ENCODE measurements around the gene VRK3. TPM values are rescaled to one million over a fixed set of nuclear protein-coding genes. Genes with fewer than 3 reads are reported as not detected.
A peak's percentile ranks its signal among the peaks of the same experiment; 100 is the strongest.

VRK3 gene
- total RNA-seq, 1 experiment from 2014 or later = 33.4 TPM

DNA sequence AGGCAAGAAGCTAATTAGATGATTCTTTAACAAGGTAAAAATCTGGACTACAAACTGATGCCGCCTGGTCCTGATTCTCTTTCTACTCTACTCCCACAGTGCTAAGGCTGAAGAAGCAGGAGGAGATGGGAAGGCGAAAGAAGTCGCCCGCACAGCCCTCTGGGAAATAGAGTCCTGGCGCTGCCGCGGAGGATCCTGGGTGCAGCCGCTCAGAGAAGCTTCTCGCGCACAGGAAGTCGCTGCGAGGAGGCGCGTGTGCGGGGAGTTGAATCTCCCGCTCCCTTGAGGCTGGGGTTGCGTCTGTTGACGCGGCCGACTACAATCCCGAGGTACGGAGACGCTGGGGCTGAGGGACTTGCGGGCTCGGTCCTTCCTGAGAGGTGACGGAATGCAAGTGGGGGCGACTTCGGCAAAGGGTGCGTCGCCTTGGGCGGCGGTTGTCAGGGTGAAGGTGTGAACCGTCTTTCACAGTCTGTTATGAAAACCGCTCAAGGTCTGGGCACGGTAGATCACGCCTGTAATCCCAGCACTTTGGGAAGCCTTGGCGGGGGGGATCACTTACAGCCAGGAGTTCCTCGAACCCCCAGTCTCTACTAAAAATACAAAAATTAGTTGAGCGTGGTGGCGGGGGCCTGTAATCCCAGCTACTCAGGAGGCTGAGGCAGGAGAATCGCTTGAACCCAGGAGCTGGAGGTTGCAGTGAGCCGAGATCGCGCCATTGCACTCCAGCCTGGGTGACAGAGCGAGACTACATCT, 800 bp upstream of the VRK3 start, which contains the start of gene ZNF473 (continued):
- no peak for TF ChIP-seq ZNF396 (CRISPR knock-in tag; IDR thresholded peaks at IDR 0.05; ENCODE audit: borderline replicate concordance)
- 0 out of 2 replicates have a peak, but pooled peaks have one; percentile 60 for TF ChIP-seq ZNF219 (CRISPR knock-in tag; IDR thresholded peaks at IDR 0.05; ENCODE audit: borderline replicate concordance)
- peak; percentile 74; the same call in 1 of the 2 replicates for TF ChIP-seq RELA (CRISPR knock-in tag; IDR thresholded peaks at IDR 0.05; ENCODE audit: borderline replicate concordance)
- TF ChIP-seq, protein P1, sequence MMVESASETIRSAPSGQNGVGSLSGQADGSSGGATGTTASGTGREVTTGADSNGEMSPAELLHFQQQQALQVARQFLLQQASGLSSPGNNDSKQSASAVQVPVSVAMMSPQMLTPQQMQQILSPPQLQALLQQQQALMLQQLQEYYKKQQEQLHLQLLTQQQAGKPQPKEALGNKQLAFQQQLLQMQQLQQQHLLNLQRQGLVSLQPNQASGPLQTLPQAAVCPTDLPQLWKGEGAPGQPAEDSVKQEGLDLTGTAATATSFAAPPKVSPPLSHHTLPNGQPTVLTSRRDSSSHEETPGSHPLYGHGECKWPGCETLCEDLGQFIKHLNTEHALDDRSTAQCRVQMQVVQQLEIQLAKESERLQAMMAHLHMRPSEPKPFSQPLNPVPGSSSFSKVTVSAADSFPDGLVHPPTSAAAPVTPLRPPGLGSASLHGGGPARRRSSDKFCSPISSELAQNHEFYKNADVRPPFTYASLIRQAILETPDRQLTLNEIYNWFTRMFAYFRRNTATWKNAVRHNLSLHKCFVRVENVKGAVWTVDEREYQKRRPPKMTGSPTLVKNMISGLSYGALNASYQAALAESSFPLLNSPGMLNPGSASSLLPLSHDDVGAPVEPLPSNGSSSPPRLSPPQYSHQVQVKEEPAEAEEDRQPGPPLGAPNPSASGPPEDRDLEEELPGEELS (CRISPR knock-in tag; IDR thresholded peaks at IDR 0.05) = peak; percentile 98
- TF ChIP-seq FOXK1 (CRISPR knock-in tag; IDR thresholded peaks at IDR 0.05) = peak; percentile 89; the same call in 1 of the 2 replicates
- TF ChIP-seq TEAD1 (CRISPR knock-in tag; IDR thresholded peaks at IDR 0.05) = peak; percentile 98
- peak; percentile 91; the same call in 1 of the 2 replicates for TF ChIP-seq ELF4 (CRISPR knock-in tag; IDR thresholded peaks at IDR 0.05; ENCODE audit: low read depth)
- TF ChIP-seq ESRRA (CRISPR knock-in tag; IDR thresholded peaks at IDR 0.05; ENCODE audit: borderline replicate concordance) = 0 out of 2 replicates have a peak, but pooled peaks have one; percentile 72
- TF ChIP-seq, protein P2, sequence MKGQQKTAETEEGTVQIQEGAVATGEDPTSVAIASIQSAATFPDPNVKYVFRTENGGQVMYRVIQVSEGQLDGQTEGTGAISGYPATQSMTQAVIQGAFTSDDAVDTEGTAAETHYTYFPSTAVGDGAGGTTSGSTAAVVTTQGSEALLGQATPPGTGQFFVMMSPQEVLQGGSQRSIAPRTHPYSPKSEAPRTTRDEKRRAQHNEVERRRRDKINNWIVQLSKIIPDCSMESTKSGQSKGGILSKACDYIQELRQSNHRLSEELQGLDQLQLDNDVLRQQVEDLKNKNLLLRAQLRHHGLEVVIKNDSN (CRISPR knock-in tag; IDR thresholded peaks at IDR 0.05) = no peak; the same call in 1 of the 2 replicates
- TF ChIP-seq, protein P3, sequence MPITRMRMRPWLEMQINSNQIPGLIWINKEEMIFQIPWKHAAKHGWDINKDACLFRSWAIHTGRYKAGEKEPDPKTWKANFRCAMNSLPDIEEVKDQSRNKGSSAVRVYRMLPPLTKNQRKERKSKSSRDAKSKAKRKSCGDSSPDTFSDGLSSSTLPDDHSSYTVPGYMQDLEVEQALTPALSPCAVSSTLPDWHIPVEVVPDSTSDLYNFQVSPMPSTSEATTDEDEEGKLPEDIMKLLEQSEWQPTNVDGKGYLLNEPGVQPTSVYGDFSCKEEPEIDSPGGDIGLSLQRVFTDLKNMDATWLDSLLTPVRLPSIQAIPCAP (CRISPR knock-in tag; IDR thresholded peaks at IDR 0.05) = peak; percentile 96
- TF ChIP-seq IRF2 (CRISPR knock-in tag; IDR thresholded peaks at IDR 0.05; ENCODE audit: borderline replicate concordance, low read depth) = 0 out of 2 replicates have a peak, but pooled peaks have one; percentile 67
- TF ChIP-seq, protein P4, sequence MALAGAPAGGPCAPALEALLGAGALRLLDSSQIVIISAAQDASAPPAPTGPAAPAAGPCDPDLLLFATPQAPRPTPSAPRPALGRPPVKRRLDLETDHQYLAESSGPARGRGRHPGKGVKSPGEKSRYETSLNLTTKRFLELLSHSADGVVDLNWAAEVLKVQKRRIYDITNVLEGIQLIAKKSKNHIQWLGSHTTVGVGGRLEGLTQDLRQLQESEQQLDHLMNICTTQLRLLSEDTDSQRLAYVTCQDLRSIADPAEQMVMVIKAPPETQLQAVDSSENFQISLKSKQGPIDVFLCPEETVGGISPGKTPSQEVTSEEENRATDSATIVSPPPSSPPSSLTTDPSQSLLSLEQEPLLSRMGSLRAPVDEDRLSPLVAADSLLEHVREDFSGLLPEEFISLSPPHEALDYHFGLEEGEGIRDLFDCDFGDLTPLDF (CRISPR knock-in tag; IDR thresholded peaks at IDR 0.05) = peak; percentile 92
- TF ChIP-seq, protein P5, sequence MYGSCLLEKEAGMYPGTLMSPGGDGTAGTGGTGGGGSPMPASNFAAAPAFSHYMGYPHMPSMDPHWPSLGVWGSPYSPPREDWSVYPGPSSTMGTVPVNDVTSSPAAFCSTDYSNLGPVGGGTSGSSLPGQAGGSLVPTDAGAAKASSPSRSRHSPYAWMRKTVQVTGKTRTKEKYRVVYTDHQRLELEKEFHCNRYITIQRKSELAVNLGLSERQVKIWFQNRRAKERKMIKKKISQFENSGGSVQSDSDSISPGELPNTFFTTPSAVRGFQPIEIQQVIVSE (CRISPR knock-in tag; IDR thresholded peaks at IDR 0.05; ENCODE audit: borderline replicate concordance) = no peak
- TF ChIP-seq, protein P6, sequence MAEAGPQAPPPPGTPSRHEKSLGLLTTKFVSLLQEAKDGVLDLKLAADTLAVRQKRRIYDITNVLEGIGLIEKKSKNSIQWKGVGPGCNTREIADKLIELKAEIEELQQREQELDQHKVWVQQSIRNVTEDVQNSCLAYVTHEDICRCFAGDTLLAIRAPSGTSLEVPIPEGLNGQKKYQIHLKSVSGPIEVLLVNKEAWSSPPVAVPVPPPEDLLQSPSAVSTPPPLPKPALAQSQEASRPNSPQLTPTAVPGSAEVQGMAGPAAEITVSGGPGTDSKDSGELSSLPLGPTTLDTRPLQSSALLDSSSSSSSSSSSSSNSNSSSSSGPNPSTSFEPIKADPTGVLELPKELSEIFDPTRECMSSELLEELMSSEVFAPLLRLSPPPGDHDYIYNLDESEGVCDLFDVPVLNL (CRISPR knock-in tag; IDR thresholded peaks at IDR 0.05; ENCODE audit: borderline replicate concordance, low read depth) = peak; percentile 93
- peak; percentile 96 for TF ChIP-seq SMAD3 (CRISPR knock-in tag; IDR thresholded peaks at IDR 0.05; ENCODE audit: borderline replicate concordance)
- TF ChIP-seq TCF7 (CRISPR knock-in tag; IDR thresholded peaks at IDR 0.05; ENCODE audit: low read depth) = 0 out of 2 replicates have a peak, but pooled peaks have one; percentile 75
- peak; percentile 70; the same call in 1 of the 2 replicates for TF ChIP-seq SP1 (CRISPR knock-in tag; conservative IDR thresholded peaks at IDR 0.05)
- no peak for TF ChIP-seq PRRX2 (CRISPR knock-in tag; IDR thresholded peaks at IDR 0.05)
- TF ChIP-seq EMX1 (CRISPR knock-in tag; IDR thresholded peaks at IDR 0.05) = no peak
- TF ChIP-seq, protein P7, sequence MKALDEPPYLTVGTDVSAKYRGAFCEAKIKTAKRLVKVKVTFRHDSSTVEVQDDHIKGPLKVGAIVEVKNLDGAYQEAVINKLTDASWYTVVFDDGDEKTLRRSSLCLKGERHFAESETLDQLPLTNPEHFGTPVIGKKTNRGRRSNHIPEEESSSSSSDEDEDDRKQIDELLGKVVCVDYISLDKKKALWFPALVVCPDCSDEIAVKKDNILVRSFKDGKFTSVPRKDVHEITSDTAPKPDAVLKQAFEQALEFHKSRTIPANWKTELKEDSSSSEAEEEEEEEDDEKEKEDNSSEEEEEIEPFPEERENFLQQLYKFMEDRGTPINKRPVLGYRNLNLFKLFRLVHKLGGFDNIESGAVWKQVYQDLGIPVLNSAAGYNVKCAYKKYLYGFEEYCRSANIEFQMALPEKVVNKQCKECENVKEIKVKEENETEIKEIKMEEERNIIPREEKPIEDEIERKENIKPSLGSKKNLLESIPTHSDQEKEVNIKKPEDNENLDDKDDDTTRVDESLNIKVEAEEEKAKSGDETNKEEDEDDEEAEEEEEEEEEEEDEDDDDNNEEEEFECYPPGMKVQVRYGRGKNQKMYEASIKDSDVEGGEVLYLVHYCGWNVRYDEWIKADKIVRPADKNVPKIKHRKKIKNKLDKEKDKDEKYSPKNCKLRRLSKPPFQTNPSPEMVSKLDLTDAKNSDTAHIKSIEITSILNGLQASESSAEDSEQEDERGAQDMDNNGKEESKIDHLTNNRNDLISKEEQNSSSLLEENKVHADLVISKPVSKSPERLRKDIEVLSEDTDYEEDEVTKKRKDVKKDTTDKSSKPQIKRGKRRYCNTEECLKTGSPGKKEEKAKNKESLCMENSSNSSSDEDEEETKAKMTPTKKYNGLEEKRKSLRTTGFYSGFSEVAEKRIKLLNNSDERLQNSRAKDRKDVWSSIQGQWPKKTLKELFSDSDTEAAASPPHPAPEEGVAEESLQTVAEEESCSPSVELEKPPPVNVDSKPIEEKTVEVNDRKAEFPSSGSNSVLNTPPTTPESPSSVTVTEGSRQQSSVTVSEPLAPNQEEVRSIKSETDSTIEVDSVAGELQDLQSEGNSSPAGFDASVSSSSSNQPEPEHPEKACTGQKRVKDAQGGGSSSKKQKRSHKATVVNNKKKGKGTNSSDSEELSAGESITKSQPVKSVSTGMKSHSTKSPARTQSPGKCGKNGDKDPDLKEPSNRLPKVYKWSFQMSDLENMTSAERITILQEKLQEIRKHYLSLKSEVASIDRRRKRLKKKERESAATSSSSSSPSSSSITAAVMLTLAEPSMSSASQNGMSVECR (CRISPR knock-in tag; IDR thresholded peaks at IDR 0.05; ENCODE audit: borderline replicate concordance) = peak; percentile 98
- TF ChIP-seq, protein P8, sequence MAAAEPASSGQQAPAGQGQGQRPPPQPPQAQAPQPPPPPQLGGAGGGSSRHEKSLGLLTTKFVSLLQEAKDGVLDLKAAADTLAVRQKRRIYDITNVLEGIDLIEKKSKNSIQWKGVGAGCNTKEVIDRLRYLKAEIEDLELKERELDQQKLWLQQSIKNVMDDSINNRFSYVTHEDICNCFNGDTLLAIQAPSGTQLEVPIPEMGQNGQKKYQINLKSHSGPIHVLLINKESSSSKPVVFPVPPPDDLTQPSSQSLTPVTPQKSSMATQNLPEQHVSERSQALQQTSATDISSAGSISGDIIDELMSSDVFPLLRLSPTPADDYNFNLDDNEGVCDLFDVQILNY (CRISPR knock-in tag; IDR thresholded peaks at IDR 0.05) = peak; percentile 92
- no peak for TF ChIP-seq GRHL2 (CRISPR knock-in tag; IDR thresholded peaks at IDR 0.05; ENCODE audit: insufficient replicate concordance, severe bottlenecking)
- TF ChIP-seq FOXP1 (CRISPR knock-in tag; IDR thresholded peaks at IDR 0.05; ENCODE audit: borderline replicate concordance) = peak; percentile 97
- TF ChIP-seq NFE2L1 (CRISPR knock-in tag; IDR thresholded peaks at IDR 0.05) = peak; percentile 93
- TF ChIP-seq MXD4 (CRISPR knock-in tag; IDR thresholded peaks at IDR 0.05; ENCODE audit: borderline replicate concordance) = no peak

Data from WTC11 (cell line).